ENCODE data around the gene C19orf33. TPM values are rescaled to one million over a fixed set of nuclear protein-coding genes. Genes with fewer than 3 reads are reported as not detected.

The C19orf33 gene
- total and polyA plus RNA-seq, 7 donors, result 3.4 to 7.1 (median 3.7) TPM; not detected in 2

- Histone ChIP-seq H3K36me3 (ENCODE audit: insufficient read depth in 1 of 2, low read depth in 1 of 2) (no peaks in the 10 kb centered on the region), H3K27me3 (ENCODE audit: insufficient read depth in 3 of 3, low read length in 2 of 3) (no peaks in the 10 kb centered on the region), H3K27ac (peak overlapping the region; percentile 66), H3K9me3 (no peaks in the 10 kb centered on the region), H3K4me1 (no peaks in the 10 kb centered on the region), H3K4me3 (no peak overlapping the region)
- TF ChIP-seq CTCF (IDR thresholded peaks at IDR 0.05), result no peak
- ATAC-seq (peak in 3 of 4 donors; percentile 35 to 55 (median 45)), DNase-seq (peak in 1 of 2 donors; percentile 41)
- 52 to 58% (median 55%) methylated on average over 9 of the region's 9 CpGs for WGBS, 3 donors
- intact Hi-C loops (cut with DNase I), result no loop called here
Measured at GRCh38 chr19:38277969-38278680, 25.9 kb upstream of the C19orf33 start.

- no peak for TF ChIP-seq CTCF (IDR thresholded peaks at IDR 0.05)
- Histone ChIP-seq H3K27ac (peak overlapping the region; percentile 66), H3K4me1 (no peaks in the 10 kb centered on the region), H3K4me3 (no peak overlapping the region), H3K36me3 (ENCODE audit: insufficient read depth in 1 of 2, low read depth in 1 of 2) (no peaks in the 10 kb centered on the region), H3K9me3 (no peaks in the 10 kb centered on the region), H3K27me3 (ENCODE audit: insufficient read depth in 3 of 3, low read length in 2 of 3) (no peaks in the 10 kb centered on the region)
- 55 to 73% (median 73%) methylated on average over 2 of the region's 2 CpGs for WGBS, 3 donors
- DNase-seq, result no peak
- no peak for ATAC-seq
- intact Hi-C loops (cut with DNase I), result no loop called here
Measured at GRCh38 chr19:38278751-38279150, 25.3 kb upstream of the C19orf33 start.

GRCh38 chr19:38280030-38280921 is 23.8 kb upstream of the C19orf33 start:
- Histone ChIP-seq H3K4me3 (no peak overlapping the region), H3K4me1 (no peaks in the 10 kb centered on the region), H3K36me3 (ENCODE audit: insufficient read depth in 1 of 2, low read depth in 1 of 2) (no peaks in the 10 kb centered on the region), H3K27me3 (ENCODE audit: insufficient read depth in 3 of 3, low read length in 2 of 3) (no peaks in the 10 kb centered on the region), H3K9me3 (no peaks in the 10 kb centered on the region), H3K27ac (no peak overlapping the region)
- 70 to 72% (median 72%) methylated on average over 17 of the region's 17 CpGs for WGBS, 3 donors
- DNase-seq (no peak), ATAC-seq (no peak)
- no peak for TF ChIP-seq CTCF (IDR thresholded peaks at IDR 0.05)
- intact Hi-C loops (cut with DNase I), result no loop called here

- no peak for DNase-seq
- Histone ChIP-seq H3K36me3 (ENCODE audit: insufficient read depth in 1 of 2, low read depth in 1 of 2) (no peaks in the 10 kb centered on the region), H3K27ac (no peak overlapping the region), H3K27me3 (ENCODE audit: insufficient read depth in 3 of 3, low read length in 2 of 3) (no peaks in the 10 kb centered on the region), H3K9me3 (no peaks in the 10 kb centered on the region), H3K4me1 (no peaks in the 10 kb centered on the region), H3K4me3 (no peak overlapping the region)
- WGBS, 3 donors, result 75 to 78% (median 77%) methylated on average over 7 of the region's 7 CpGs
- intact Hi-C loops (cut with DNase I), result no loop called here
- no peak for ATAC-seq
- TF ChIP-seq CTCF (IDR thresholded peaks at IDR 0.05), result no peak
Measured at GRCh38 chr19:38281811-38282566, 22.1 kb upstream of the C19orf33 start.

All from psoas muscle (tissue), 8 donors.